ENCODE results near the gene MYO1E.
A peak's percentile ranks its signal among the peaks of the same experiment; 100 is the strongest.

The MYO1E gene

DNA sequence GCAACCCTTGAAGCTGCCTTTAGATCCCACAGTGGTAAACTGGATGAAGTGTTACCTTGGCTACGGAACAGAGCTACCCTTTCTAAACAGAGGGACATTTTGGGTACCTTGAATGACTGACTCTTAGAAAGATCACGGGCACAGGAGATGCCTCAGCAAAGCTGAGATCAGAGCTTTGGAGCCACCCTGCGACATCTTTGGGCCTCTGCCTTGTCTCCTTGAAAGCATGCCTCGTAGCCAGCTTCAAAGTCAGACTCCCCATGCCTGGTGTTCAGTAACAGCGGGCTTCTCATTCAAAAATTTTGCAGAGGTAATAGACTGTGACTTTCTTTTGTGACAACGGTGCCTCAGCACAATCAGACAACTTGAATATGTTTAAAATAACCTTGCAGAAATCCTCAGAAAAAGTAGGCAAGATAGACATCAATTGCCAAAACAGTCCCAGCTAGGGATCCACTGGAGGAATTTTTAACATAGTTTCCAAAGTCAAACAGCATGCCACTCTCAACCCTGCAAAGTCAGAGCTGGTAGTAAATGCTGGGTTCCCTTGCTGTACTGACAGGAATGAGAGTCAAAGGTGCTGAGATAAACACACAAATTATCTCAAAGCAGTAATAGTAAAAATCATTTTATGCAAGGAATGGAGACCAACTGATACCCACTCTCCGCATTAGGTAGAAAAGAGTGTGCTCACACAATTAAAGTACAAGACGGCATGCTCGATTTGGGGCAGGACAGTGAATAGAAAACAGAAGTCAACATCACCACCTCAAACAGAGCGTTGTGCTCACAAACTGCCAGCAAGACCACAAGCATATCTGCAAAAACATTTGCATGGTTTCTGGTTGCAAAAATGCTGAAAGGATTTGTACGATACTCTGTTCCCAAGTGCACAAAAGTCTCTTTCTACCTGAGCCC is 82.1 kb downstream of the MYO1E start:
- POLR2A ChIA-PET = no interaction called here
- peak; percentile 39 for DNase-seq (ENCODE audit: extremely low spot score)
- CTCF ChIA-PET = interaction anchor here (0.7 to 3.1 kb wide), 5 partner anchors 10 to 44 kb away, joined by 3 to 10 read pairs (median 4); no protein-coding TSS in a partner anchor

GRCh38 chr15:59289574-59289973 is 83.1 kb downstream of the MYO1E start:
- TF ChIP-seq, protein P1, sequence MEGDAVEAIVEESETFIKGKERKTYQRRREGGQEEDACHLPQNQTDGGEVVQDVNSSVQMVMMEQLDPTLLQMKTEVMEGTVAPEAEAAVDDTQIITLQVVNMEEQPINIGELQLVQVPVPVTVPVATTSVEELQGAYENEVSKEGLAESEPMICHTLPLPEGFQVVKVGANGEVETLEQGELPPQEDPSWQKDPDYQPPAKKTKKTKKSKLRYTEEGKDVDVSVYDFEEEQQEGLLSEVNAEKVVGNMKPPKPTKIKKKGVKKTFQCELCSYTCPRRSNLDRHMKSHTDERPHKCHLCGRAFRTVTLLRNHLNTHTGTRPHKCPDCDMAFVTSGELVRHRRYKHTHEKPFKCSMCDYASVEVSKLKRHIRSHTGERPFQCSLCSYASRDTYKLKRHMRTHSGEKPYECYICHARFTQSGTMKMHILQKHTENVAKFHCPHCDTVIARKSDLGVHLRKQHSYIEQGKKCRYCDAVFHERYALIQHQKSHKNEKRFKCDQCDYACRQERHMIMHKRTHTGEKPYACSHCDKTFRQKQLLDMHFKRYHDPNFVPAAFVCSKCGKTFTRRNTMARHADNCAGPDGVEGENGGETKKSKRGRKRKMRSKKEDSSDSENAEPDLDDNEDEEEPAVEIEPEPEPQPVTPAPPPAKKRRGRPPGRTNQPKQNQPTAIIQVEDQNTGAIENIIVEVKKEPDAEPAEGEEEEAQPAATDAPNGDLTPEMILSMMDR (IDR thresholded peaks at IDR 0.05; ENCODE audit: control extremely low read depth, extremely low read depth, low read depth, missing control alignments) = no peak
- POLR2A ChIA-PET = no interaction called here
- DNase-seq (ENCODE audit: extremely low spot score) = no peak
- CTCF ChIA-PET = interaction anchor here (0.7 to 3.1 kb wide), 4 partner anchors 11 to 40 kb away, joined by 3 to 10 read pairs (median 4); no protein-coding TSS in a partner anchor

More for the DNA sequence above, 82.1 kb downstream of the MYO1E start:
- TF ChIP-seq, protein P1 (IDR thresholded peaks at IDR 0.05; ENCODE audit: control extremely low read depth, extremely low read depth, low read depth, missing control alignments) = peak; percentile 2

GRCh38 chr15:59283717-59284391 is 88.8 kb downstream of the MYO1E start:
- POLR2A ChIA-PET = no interaction called here
- CTCF ChIA-PET = interaction anchor here (0.7 to 3.3 kb wide), 6 partner anchors 11 to 1302 kb away, joined by 3 to 10 read pairs (median 4); no protein-coding TSS in a partner anchor
- TF ChIP-seq, protein P1 (IDR thresholded peaks at IDR 0.05; ENCODE audit: control extremely low read depth, extremely low read depth, low read depth, missing control alignments) = no peak

DNA sequence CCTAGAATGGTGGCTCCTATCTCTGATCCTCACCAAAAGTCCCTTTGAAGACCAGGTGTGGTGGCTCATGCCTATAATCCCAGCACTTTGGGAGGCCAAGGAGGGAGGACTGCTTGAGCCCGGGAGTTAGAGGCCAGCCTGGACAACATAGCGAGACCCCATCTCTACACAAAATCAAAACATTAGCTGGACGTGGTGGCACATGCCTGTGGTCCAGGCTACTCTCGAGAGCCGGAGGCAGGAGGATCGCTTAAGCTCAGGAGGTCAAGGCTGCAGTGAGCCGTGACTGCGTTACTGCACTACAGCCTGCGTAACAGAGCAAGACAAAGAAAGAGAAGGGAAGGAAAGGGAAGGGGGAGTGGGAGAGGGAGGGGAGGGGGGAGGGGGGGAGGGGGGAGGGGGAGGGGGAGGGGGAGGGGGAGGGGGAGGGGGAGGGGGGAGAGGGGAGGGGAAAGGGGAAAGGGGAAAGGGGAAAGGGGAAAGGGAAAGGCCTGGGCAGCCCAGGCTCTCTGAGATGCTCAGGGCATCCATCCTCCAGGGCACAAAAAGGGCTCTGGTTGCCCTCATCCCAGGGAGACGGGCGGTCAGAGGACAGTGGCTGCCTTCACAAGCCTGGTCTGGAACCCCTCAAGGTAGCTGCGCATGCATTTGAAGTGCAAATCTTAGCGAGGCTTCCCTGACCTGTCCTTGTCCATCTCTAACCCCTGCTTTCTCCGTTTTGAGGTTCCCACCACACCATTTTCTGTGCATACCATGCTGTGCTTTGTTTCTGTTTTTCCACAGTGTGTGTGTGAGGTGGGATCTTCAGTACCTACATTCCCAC is 89.9 kb downstream of the MYO1E start:
- ChIA-PET CTCF (interaction anchor here (0.9 to 3.3 kb wide), 4 partner anchors 10 to 36 kb away, joined by 3 to 10 read pairs (median 6); no protein-coding TSS in a partner anchor), POLR2A (no interaction called here)
- TF ChIP-seq, protein P1 (IDR thresholded peaks at IDR 0.05; ENCODE audit: control extremely low read depth, extremely low read depth, low read depth, missing control alignments) = no peak
- no peak for DNase-seq (ENCODE audit: extremely low spot score)

More at GRCh38 chr15:59283717-59284391, 88.8 kb downstream of the MYO1E start:
- DNase-seq (ENCODE audit: extremely low spot score) = no peak

DNA sequence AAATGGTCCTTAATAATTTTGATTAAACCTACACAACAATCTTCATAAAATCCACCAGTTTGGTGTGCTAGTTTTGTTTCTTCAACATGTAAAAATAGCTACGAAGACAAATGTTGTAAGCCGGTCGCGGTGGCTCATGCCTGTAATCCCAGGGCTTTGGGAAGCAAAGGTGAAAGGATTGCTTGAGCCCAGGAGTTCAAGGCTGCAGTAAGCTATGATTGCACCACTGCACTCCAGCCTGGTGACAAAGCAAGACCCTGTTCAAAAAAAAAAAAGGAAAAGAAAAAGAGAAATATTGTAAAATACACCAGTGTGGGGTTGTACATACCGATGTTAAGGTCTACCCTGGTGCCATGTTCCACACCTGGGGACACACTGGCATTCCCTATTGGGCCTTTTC is 91.0 kb downstream of the MYO1E start:
- DNase-seq (ENCODE audit: extremely low spot score) = no peak
- TF ChIP-seq, protein P1 (IDR thresholded peaks at IDR 0.05; ENCODE audit: control extremely low read depth, extremely low read depth, low read depth, missing control alignments) = no peak
- CTCF ChIA-PET = interaction anchor here (1.0 kb wide), 1 partner anchor 36 kb away, joined by 4 read pairs; no protein-coding TSS in a partner anchor
- POLR2A ChIA-PET = interaction anchor here (0.6 kb wide), 1 partner anchor 18 kb away, joined by 3 read pairs; no protein-coding TSS in a partner anchor
